ENCODE data around the gene CACNA2D1. TPM values are rescaled to one million over a fixed set of nuclear protein-coding genes. Genes with fewer than 3 reads are reported as not detected.

The CACNA2D1 gene
- total RNA-seq, 1 donor from 2014 or later: not detected

DNA sequence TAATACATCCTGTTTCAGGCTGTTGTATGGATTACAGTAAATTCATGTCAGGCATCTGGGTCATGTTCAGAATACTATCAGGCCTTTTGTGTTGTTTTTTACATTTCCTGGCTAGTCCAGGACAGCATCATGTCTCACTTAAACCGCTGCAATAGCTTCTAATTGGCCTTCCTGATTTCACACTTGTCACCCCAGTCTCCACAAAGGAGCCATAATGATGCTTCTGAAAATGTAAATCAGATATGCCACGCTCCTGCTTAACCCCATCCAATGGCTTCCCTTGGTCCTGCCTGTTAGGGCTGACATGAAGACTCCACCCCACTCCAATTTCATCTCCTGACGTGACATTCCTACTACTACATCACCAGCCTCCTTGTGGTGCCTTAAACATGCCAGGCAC lies 220.0 kb downstream of the CACNA2D1 start:
- ChIA-PET CTCF (no interaction called here), POLR2A (no interaction called here)
- Mint-ChIP-seq H3K4me3 (no peak overlapping the region), H3K4me1 (no peaks in the 10 kb centered on the region), H3K9me3 (peaks cover under 1% of the 10 kb centered on the region), H3K36me3 (ENCODE audit: low read depth) (no peaks in the 10 kb centered on the region), H3K27me3 (no peaks in the 10 kb centered on the region), H3K27ac (no peak overlapping the region)
- intact Hi-C loops (cut with micrococcal nuclease): no loop called here
- no peak for DNase-seq
- TF ChIP-seq, protein P1, sequence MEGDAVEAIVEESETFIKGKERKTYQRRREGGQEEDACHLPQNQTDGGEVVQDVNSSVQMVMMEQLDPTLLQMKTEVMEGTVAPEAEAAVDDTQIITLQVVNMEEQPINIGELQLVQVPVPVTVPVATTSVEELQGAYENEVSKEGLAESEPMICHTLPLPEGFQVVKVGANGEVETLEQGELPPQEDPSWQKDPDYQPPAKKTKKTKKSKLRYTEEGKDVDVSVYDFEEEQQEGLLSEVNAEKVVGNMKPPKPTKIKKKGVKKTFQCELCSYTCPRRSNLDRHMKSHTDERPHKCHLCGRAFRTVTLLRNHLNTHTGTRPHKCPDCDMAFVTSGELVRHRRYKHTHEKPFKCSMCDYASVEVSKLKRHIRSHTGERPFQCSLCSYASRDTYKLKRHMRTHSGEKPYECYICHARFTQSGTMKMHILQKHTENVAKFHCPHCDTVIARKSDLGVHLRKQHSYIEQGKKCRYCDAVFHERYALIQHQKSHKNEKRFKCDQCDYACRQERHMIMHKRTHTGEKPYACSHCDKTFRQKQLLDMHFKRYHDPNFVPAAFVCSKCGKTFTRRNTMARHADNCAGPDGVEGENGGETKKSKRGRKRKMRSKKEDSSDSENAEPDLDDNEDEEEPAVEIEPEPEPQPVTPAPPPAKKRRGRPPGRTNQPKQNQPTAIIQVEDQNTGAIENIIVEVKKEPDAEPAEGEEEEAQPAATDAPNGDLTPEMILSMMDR (IDR thresholded peaks at IDR 0.05): no peak
- no peak for ATAC-seq (ENCODE audit: low read depth)

DNA sequence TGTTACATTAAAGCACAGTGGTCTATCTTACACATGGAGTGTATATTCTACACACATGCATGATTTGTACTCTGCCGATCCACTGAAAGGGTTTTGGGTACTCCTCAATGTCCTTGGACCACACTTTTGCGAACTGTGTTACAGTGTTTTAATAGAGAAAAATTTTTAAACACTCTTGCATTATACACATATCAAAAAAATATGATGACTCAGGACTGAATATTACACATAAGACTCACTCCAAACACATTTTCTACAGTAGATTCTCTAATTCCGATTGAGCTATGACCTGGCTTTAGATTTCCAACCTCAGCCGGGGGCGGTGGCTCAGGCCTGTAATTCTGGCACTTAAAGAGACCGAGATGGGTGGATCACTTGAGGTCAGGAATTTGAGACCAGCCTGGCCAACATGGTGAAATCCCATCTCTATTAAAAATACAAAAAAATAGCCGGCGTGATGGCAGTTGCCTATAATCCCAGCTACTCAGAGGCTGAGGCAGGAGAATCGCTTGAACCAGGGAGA lies 222.4 kb downstream of the CACNA2D1 start:
- no peak for DNase-seq
- CTCF ChIA-PET: no interaction called here
- TF ChIP-seq, protein P1 (IDR thresholded peaks at IDR 0.05): no peak
- no peaks in the 10 kb centered on the region for H3K27me3 Mint-ChIP-seq
- no peaks in the 10 kb centered on the region for H3K4me1 Mint-ChIP-seq
- POLR2A ChIA-PET: no interaction called here
- H3K4me3 Mint-ChIP-seq: no peak overlapping the region
- H3K36me3 Mint-ChIP-seq (ENCODE audit: low read depth): no peaks in the 10 kb centered on the region
- no peak for ATAC-seq (ENCODE audit: low read depth)
- intact Hi-C loops (cut with micrococcal nuclease): no loop called here
- no peak overlapping the region for H3K27ac Mint-ChIP-seq
- H3K9me3 Mint-ChIP-seq: no peaks in the 10 kb centered on the region

DNA sequence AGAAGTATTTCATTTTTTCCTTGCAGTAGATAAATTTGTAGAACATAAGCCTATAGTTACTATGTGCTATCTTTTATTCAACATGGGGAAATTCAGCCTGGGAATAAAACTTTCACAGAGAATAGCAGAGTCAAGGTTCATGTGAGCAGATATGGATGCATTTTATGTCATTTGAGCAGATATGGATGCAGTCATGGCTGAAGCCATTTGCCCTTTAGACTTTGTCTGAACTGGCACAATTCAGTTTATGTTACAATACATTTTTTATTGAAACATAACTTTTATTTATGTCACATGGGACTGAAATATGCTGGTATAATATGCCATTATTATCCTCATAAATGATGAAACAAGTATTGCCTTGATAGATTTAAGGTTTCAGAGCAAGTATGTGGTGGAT lies 231.1 kb downstream of the CACNA2D1 start:
- H3K36me3 Mint-ChIP-seq (ENCODE audit: low read depth): no peaks in the 10 kb centered on the region
- H3K27ac Mint-ChIP-seq: no peak overlapping the region
- no peaks in the 10 kb centered on the region for H3K9me3 Mint-ChIP-seq
- no peak for ATAC-seq (ENCODE audit: low read depth)
- ChIA-PET POLR2A (no interaction called here), CTCF (no interaction called here)
- DNase-seq: no peak
- H3K4me3 Mint-ChIP-seq: no peak overlapping the region
- H3K4me1 Mint-ChIP-seq: no peaks in the 10 kb centered on the region
- intact Hi-C loops (cut with micrococcal nuclease): no loop called here
- TF ChIP-seq, protein P1 (IDR thresholded peaks at IDR 0.05): no peak
- no peaks in the 10 kb centered on the region for H3K27me3 Mint-ChIP-seq

DNA sequence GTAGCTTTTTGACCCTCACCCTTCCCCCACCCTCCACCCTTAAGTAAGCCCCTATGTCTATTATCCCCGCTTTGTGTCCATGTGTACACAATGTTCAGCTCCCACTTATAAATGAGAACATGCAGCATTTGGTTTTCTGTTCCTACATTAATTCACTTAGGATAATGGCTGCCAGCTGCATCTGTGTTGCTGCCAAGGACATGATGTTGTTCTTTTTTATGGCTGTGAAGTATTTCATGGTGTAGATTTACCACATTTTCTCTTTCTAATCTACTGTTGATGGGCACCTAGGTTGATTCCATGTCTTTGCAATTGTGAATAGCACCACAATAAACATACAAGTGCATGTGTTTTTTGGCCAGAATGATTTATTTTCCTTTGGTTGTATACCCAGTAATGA lies 232.2 kb downstream of the CACNA2D1 start:
- TF ChIP-seq, protein P1 (IDR thresholded peaks at IDR 0.05): no peak
- Mint-ChIP-seq H3K27me3 (no peaks in the 10 kb centered on the region), H3K4me1 (no peaks in the 10 kb centered on the region), H3K27ac (no peak overlapping the region), H3K36me3 (ENCODE audit: low read depth) (no peaks in the 10 kb centered on the region), H3K9me3 (no peaks in the 10 kb centered on the region), H3K4me3 (no peak overlapping the region)
- ChIA-PET POLR2A (no interaction called here), CTCF (no interaction called here)
- intact Hi-C loops (cut with micrococcal nuclease): no loop called here
- ATAC-seq (ENCODE audit: low read depth) (no peak), DNase-seq (no peak)

DNA sequence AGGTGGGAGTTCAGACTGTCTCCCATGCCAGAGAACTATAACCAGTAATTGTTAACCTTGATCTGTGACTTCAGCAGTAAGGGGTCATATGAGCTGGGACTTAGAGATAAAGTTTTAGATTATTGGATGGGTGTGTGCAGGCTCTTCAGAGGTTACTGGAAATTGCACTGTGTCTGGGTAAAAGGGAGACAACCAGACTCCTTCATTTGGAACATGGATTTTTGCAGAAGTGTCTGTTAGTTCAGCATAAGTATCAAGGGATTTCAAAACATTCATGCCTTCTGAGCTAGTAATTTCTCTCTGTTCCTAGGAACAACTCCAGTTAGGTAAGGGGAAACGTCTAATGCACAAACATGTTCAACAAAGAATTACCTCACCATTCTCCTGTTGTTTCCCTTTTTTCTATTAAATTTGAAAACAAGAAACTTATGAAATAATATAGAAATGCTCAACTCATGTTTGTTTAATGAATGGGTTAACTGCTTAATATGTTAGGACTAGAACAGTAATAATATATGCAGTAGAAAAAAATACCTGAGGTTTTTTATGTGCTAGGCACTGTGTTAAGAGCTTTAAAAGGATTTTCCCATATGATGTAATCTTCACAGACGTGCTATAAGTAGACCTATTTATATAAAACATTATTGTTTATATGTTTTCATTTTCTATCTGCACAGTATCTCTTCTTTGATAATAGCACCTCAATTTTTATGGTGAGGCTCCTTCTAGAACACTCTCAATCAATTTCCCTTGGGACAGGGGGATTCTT lies 233.0 kb downstream of the CACNA2D1 start:
- intact Hi-C loops (cut with micrococcal nuclease): no loop called here
- no peak overlapping the region for H3K4me3 Mint-ChIP-seq
- DNase-seq: no peak
- H3K4me1 Mint-ChIP-seq: no peaks in the 10 kb centered on the region
- no peaks in the 10 kb centered on the region for H3K9me3 Mint-ChIP-seq
- H3K27ac Mint-ChIP-seq: no peak overlapping the region
- CTCF ChIA-PET: no interaction called here
- no peaks in the 10 kb centered on the region for H3K36me3 Mint-ChIP-seq (ENCODE audit: low read depth)
- no peak for ATAC-seq (ENCODE audit: low read depth)
- no peaks in the 10 kb centered on the region for H3K27me3 Mint-ChIP-seq
- TF ChIP-seq, protein P1 (IDR thresholded peaks at IDR 0.05): no peak
- POLR2A ChIA-PET: no interaction called here
